ENCODE results near the gene MX1.

DNA sequence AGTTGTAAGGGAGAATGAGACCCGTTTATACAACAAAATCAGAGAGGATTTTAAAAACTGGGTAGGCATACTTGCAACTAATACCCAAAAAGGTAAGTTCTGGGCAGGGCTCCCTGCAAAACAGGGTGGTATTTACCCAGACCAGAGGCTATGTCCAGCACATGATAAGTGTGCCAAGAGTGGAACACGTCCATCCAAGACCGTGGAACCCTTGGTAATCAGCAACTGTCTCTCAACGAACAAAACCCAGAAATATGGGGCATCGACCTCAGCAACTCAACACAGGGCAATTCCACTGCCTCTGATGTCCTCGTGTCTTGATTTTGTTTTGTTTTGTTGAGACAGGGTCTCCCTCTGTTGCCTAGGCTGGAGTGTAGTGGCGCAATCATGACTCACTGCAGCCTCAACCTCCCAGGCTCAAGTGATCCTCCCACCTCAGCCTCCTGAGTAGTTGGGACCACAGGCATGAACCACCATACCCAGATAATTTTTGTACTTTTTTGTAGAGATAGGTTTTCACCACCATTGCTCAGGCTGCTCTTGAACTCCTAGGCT, 26.7 kb upstream of the MX1 start:
- TF ChIP-seq, protein P1, sequence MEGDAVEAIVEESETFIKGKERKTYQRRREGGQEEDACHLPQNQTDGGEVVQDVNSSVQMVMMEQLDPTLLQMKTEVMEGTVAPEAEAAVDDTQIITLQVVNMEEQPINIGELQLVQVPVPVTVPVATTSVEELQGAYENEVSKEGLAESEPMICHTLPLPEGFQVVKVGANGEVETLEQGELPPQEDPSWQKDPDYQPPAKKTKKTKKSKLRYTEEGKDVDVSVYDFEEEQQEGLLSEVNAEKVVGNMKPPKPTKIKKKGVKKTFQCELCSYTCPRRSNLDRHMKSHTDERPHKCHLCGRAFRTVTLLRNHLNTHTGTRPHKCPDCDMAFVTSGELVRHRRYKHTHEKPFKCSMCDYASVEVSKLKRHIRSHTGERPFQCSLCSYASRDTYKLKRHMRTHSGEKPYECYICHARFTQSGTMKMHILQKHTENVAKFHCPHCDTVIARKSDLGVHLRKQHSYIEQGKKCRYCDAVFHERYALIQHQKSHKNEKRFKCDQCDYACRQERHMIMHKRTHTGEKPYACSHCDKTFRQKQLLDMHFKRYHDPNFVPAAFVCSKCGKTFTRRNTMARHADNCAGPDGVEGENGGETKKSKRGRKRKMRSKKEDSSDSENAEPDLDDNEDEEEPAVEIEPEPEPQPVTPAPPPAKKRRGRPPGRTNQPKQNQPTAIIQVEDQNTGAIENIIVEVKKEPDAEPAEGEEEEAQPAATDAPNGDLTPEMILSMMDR (IDR thresholded peaks at IDR 0.05): no peak
- TF ChIP-seq POLR2AphosphoS5 (IDR thresholded peaks at IDR 0.05) (no peak), POLR2A (IDR thresholded peaks at IDR 0.05) (no peak)

Data from stomach (tissue), 4 donors.